GM12873 (cell line): ENCODE data around the gene ZBTB40.
A peak's percentile ranks its signal among the peaks of the same experiment; 100 is the strongest.

Source experiments
- TF ChIP-seq, protein P1 (sequence below): IDR thresholded peaks from 2 replicates; pipeline ENCODE4 v1.5.1; 2012; ENCODE audit warnings: low read depth, mild to moderate bottlenecking, moderate library complexity, low read length, control low read depth; ENCODE audit not compliant: insufficient read depth; ENCODE audit errors: missing control alignments

Gene ZBTB40

DNA sequence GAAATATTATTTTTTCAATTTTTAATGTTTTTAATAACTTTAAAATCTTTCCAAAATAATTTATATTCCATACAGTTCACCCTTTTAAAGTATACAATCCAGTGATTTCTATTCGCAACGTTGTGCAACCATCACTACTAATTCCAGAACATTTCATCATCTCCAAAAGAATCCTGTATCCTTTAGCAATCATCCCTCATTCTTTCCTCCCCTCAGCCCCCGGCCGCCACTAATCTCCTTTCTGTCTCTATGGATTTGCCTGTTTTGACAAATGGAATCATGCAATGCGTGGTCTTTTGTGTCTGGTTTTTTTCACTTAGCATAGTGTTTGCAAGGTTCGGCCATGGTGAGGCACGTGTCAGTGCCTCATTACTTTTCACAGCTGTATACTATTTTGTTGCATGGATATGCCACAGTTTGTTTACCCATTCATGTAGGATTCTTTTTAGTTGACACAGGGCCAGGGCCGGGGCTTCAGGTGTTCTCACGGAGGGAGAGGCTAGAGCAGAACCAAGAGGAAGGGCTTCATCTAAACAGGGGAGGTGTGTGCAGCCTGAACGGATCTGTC, 40.6 kb upstream of the ZBTB40 start:
- TF ChIP-seq, protein P1, sequence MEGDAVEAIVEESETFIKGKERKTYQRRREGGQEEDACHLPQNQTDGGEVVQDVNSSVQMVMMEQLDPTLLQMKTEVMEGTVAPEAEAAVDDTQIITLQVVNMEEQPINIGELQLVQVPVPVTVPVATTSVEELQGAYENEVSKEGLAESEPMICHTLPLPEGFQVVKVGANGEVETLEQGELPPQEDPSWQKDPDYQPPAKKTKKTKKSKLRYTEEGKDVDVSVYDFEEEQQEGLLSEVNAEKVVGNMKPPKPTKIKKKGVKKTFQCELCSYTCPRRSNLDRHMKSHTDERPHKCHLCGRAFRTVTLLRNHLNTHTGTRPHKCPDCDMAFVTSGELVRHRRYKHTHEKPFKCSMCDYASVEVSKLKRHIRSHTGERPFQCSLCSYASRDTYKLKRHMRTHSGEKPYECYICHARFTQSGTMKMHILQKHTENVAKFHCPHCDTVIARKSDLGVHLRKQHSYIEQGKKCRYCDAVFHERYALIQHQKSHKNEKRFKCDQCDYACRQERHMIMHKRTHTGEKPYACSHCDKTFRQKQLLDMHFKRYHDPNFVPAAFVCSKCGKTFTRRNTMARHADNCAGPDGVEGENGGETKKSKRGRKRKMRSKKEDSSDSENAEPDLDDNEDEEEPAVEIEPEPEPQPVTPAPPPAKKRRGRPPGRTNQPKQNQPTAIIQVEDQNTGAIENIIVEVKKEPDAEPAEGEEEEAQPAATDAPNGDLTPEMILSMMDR = no peak

DNA sequence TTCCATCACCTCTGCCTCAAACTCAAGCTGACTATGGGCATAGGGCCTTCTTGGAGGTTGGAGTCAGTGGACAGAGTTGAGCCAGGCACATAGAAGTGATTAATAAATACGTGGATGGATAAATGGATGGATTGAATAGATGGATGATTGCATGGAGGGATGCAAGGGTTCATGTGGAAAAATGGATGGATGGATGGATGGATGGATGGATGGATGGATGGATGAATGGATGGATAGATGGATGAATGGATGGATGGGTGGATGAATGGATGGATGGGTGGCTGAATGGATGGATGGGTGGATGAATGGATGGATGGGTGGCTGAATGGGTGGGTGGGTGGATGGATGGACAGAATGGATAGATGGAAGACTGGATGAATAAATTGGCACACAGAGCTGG, 40.1 kb upstream of the ZBTB40 start:
- TF ChIP-seq, protein P1 = no peak

GRCh38 chr1:22412932-22413727, 38.5 kb upstream of the ZBTB40 start:
- TF ChIP-seq, protein P1 = no peak

GRCh38 chr1:22413799-22414198, 37.9 kb upstream of the ZBTB40 start:
- TF ChIP-seq, protein P1 = no peak

DNA sequence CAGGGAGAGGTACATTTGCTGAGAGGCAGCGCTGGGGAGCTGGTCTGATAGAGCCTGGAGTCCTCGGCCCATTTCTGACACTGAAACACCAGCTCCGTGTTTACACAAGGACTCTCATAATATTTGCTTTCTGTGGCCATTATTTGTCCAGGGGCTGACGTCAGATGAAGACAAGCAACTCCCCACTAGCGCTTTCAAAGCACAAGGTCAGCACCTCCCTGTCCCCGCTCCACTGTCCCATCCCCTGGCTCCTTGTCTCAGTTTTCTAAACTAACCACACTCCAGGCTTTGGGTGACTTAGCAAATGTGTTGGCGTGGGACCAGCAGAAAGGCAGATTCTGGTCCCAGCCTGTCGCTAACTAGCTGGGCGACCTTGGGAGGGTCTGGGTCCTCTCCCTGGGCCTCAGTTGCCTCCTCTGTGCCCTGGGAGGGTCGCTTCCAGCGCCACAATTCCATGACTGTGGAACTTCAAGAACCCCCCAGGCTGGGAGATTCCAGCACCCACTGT, 37.4 kb upstream of the ZBTB40 start:
- TF ChIP-seq, protein P1 = no peak

DNA sequence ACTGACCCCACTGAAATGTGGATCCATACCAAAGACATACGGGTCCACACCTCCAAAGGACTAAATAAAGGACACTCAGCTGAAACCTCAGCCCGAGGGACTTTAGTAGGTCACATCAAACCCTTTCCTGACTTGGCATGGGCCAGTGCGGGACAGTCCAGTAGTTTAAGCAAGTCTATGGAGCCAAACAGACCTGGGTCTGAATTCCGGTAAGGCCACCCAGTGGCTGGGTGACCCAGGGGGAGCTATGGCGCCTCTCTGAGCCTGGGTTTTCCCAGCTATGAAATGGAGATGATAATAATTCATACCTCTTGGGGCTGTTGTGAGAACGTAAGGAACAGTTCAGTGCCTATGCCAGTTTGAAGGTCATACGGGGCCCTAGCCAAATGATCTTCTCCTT, 36.2 kb upstream of the ZBTB40 start:
- TF ChIP-seq, protein P1 = no peak

GRCh38 chr1:22416555-22417454, 34.8 kb upstream of the ZBTB40 start:
- TF ChIP-seq, protein P1 = peak; percentile 97
